Glutamatergic neuron (in vitro differentiated cells): Measurements from ENCODE around the gene WNT2B. TPM values are rescaled to one million over a fixed set of nuclear protein-coding genes. Genes with fewer than 3 reads are reported as not detected.

Experiments
- DNase-seq: peaks from one replicate; pipeline ENCODE4 v3.0.0; 2022
- H3K27ac Mint-ChIP-seq: one replicate; pipeline ENCODE4 v1.8.0; 2020; ENCODE audit warnings: mild to moderate bottlenecking, mixed read lengths, inconsistent platforms; ENCODE audit not compliant: unreplicated experiment
- H3K27me3 Mint-ChIP-seq: one replicate; pipeline ENCODE4 v1.8.0; 2020; ENCODE audit warnings: mild to moderate bottlenecking, moderate library complexity, mixed read lengths, inconsistent platforms; ENCODE audit not compliant: unreplicated experiment
- H3K36me3 Mint-ChIP-seq: one replicate; pipeline ENCODE4 v1.8.0; 2020; ENCODE audit warnings: mild to moderate bottlenecking, mixed read lengths, inconsistent platforms; ENCODE audit not compliant: unreplicated experiment
- H3K4me1 Mint-ChIP-seq: one replicate; pipeline ENCODE4 v1.8.0; 2020; ENCODE audit warnings: mild to moderate bottlenecking, low read depth, mixed read lengths, inconsistent platforms; ENCODE audit not compliant: unreplicated experiment
- H3K4me3 Mint-ChIP-seq: one replicate; pipeline ENCODE4 v1.8.0; 2020; ENCODE audit warnings: mild to moderate bottlenecking, mixed read lengths, inconsistent platforms; ENCODE audit not compliant: unreplicated experiment
- H3K9me3 Mint-ChIP-seq: one replicate; pipeline ENCODE4 v1.8.0; 2020; ENCODE audit warnings: mild to moderate bottlenecking, moderate library complexity, mixed read lengths, inconsistent platforms; ENCODE audit not compliant: unreplicated experiment
- total RNA-seq: library from RNA; stranded (reverse); fragmentation: NEBNext Ultra II Directional; extraction: Animal tissue kit (Norgen Biotek cat#: 25700); gene quantifications from one replicate; pipeline ENCODE4 v1.2.1, GENCODE V29; 2021; ENCODE audit not compliant: unreplicated experiment
- TF ChIP-seq, protein P1 (sequence below): fragments of 200-600 bp; sonication (generic); IDR thresholded peaks from one replicate; pipeline ENCODE4 v1.5.0; 2021; ENCODE audit not compliant: partially characterized antibody, unreplicated experiment

Gene WNT2B
- total RNA-seq, 1 donor from 2014 or later = 4.0 TPM

GRCh38 chr1:112544011-112544688, 35.4 kb downstream of the WNT2B start:
- H3K27me3 Mint-ChIP-seq = peaks cover 2% of the 10 kb centered on the region
- no peaks in the 10 kb centered on the region for H3K4me1 Mint-ChIP-seq
- H3K36me3 Mint-ChIP-seq = no peaks in the 10 kb centered on the region
- H3K4me3 Mint-ChIP-seq = no peak overlapping the region
- no peak for DNase-seq
- no peak overlapping the region for H3K27ac Mint-ChIP-seq
- TF ChIP-seq, protein P1, sequence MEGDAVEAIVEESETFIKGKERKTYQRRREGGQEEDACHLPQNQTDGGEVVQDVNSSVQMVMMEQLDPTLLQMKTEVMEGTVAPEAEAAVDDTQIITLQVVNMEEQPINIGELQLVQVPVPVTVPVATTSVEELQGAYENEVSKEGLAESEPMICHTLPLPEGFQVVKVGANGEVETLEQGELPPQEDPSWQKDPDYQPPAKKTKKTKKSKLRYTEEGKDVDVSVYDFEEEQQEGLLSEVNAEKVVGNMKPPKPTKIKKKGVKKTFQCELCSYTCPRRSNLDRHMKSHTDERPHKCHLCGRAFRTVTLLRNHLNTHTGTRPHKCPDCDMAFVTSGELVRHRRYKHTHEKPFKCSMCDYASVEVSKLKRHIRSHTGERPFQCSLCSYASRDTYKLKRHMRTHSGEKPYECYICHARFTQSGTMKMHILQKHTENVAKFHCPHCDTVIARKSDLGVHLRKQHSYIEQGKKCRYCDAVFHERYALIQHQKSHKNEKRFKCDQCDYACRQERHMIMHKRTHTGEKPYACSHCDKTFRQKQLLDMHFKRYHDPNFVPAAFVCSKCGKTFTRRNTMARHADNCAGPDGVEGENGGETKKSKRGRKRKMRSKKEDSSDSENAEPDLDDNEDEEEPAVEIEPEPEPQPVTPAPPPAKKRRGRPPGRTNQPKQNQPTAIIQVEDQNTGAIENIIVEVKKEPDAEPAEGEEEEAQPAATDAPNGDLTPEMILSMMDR = no peak
- no peaks in the 10 kb centered on the region for H3K9me3 Mint-ChIP-seq

- no peaks in the 10 kb centered on the region for H3K36me3 Mint-ChIP-seq
- TF ChIP-seq, protein P1 = no peak
- H3K9me3 Mint-ChIP-seq = no peaks in the 10 kb centered on the region
- no peaks in the 10 kb centered on the region for H3K4me1 Mint-ChIP-seq
- DNase-seq = no peak
- H3K27me3 Mint-ChIP-seq = peaks cover 2% of the 10 kb centered on the region
- no peak overlapping the region for H3K4me3 Mint-ChIP-seq
- H3K27ac Mint-ChIP-seq = no peak overlapping the region
Measured at GRCh38 chr1:112544751-112545150, 36.0 kb downstream of the WNT2B start.

DNA sequence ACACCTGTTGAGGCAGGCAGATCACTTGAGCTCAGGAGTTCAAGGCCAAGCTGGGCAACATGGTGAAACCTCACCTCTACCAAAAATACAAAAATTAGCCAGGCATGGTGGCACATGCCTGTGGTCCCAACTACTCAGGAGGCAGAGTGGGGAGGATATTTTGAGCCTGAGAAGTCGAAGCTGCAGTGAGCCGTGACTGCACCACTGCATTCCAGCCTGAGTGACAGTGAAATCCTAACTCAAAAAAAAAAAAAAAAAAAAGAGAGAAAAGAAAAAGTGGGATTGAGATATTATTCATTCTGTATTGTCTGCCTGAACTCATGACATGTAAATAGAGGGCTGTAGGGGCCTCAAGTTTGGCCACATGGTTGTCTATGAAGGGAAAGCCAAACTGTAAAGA, 37.3 kb downstream of the WNT2B start:
- TF ChIP-seq, protein P1 = no peak
- H3K4me1 Mint-ChIP-seq = no peaks in the 10 kb centered on the region
- H3K36me3 Mint-ChIP-seq = no peaks in the 10 kb centered on the region
- H3K9me3 Mint-ChIP-seq = no peaks in the 10 kb centered on the region
- H3K27ac Mint-ChIP-seq = no peak overlapping the region
- no peak overlapping the region for H3K4me3 Mint-ChIP-seq
- no peak for DNase-seq
- H3K27me3 Mint-ChIP-seq = peaks cover 2% of the 10 kb centered on the region

GRCh38 chr1:112548547-112548946, 39.8 kb downstream of the WNT2B start:
- TF ChIP-seq, protein P1 = no peak
- H3K4me3 Mint-ChIP-seq = no peak overlapping the region
- no peak for DNase-seq
- H3K4me1 Mint-ChIP-seq = no peaks in the 10 kb centered on the region
- peaks cover 2% of the 10 kb centered on the region for H3K27me3 Mint-ChIP-seq
- H3K36me3 Mint-ChIP-seq = no peaks in the 10 kb centered on the region
- H3K9me3 Mint-ChIP-seq = no peaks in the 10 kb centered on the region
- H3K27ac Mint-ChIP-seq = no peak overlapping the region

DNA sequence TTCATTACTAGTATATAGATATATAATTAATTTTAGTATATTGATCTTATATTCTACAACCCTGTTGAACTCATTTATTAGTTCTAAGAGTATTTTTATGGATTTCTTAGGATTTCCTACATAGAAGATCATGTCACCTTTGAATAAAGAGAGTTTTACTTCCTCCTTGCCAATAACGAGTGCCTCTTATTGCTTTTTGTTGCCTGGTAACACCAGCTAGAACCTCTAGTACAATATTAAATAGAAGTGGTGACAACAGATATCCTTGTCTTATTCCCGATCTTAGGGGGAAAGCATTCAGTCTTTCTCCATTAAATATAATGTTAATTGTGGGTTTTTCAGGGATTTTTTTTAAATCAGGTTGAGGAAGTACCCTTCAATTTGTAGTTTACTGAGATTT, 40.8 kb downstream of the WNT2B start:
- no peaks in the 10 kb centered on the region for H3K4me1 Mint-ChIP-seq
- peaks cover 2% of the 10 kb centered on the region for H3K27me3 Mint-ChIP-seq
- TF ChIP-seq, protein P1 = no peak
- DNase-seq = no peak
- no peak overlapping the region for H3K4me3 Mint-ChIP-seq
- H3K9me3 Mint-ChIP-seq = no peaks in the 10 kb centered on the region
- no peaks in the 10 kb centered on the region for H3K36me3 Mint-ChIP-seq
- H3K27ac Mint-ChIP-seq = no peak overlapping the region
